Measurements from ENCODE around the gene CD248. TPM values are rescaled to one million over a fixed set of nuclear protein-coding genes. Genes with fewer than 3 reads are reported as not detected.
A peak's percentile ranks its signal among the peaks of the same experiment; 100 is the strongest.

The CD248 gene
- total RNA-seq, 1 donor from 2014 or later: 12.3 TPM

GRCh38 chr11:66268244-66268951 lies 48.4 kb downstream of the CD248 start, which contains the start of gene RAB1B:
TSS of gene RAB1B (plus strand) at chr11:66268639. CDS start at chr11:66268680, 41 bp downstream.
- Histone ChIP-seq H3K27ac (replicated peaks) (peak within 1 kb of the TSS; percentile 98), H3K4me1 (peaks cover 49% of the 10 kb centered on the region), H3K27me3 (ENCODE audit: low read depth) (no peaks in the 10 kb centered on the region), H3K9me3 (replicated peaks) (no peaks in the 10 kb centered on the region), H3K36me3 (peaks cover 38% of the 10 kb centered on the region), H3K4me3 (peak within 1 kb of the TSS; percentile 90)
- TF ChIP-seq CTCF (IDR thresholded peaks at IDR 0.05; ENCODE audit: borderline replicate concordance): no peak
- intact Hi-C loops (cut with micrococcal nuclease): no loop called here
- peak; percentile 100 for DNase-seq

GRCh38 chr11:66267379-66268243 lies 49.2 kb downstream of the CD248 start:
- intact Hi-C loops (cut with micrococcal nuclease): no loop called here
- TF ChIP-seq CTCF (IDR thresholded peaks at IDR 0.05; ENCODE audit: borderline replicate concordance): peak; percentile 46
- peaks cover 37% of the 10 kb centered on the region for H3K36me3 ChIP-seq
- peak overlapping the region; percentile 98 for H3K27ac ChIP-seq (replicated peaks)
- peak overlapping the region; percentile 90 for H3K4me3 ChIP-seq
- peaks cover 49% of the 10 kb centered on the region for H3K4me1 ChIP-seq
- H3K9me3 ChIP-seq (replicated peaks): no peaks in the 10 kb centered on the region
- H3K27me3 ChIP-seq (ENCODE audit: low read depth): no peaks in the 10 kb centered on the region
- DNase-seq: peak; percentile 93

GRCh38 chr11:66267039-66267378 lies 49.8 kb downstream of the CD248 start:
- H3K4me3 ChIP-seq: peak overlapping the region; percentile 90
- intact Hi-C loops (cut with micrococcal nuclease): no loop called here
- peaks cover 49% of the 10 kb centered on the region for H3K4me1 ChIP-seq

GRCh38 chr11:66266378-66267038 lies 50.3 kb downstream of the CD248 start:
- Histone ChIP-seq H3K9me3 (replicated peaks) (no peaks in the 10 kb centered on the region), H3K27ac (replicated peaks) (peak overlapping the region; percentile 98), H3K36me3 (peaks cover 37% of the 10 kb centered on the region), H3K4me1 (peaks cover 48% of the 10 kb centered on the region), H3K27me3 (ENCODE audit: low read depth) (no peaks in the 10 kb centered on the region), H3K4me3 (peak overlapping the region; percentile 90)
- intact Hi-C loops (cut with micrococcal nuclease): no loop called here
- no peak for DNase-seq
- TF ChIP-seq CTCF (IDR thresholded peaks at IDR 0.05; ENCODE audit: borderline replicate concordance): no peak

More at GRCh38 chr11:66267039-66267378, 49.8 kb downstream of the CD248 start:
- H3K9me3 ChIP-seq (replicated peaks): no peaks in the 10 kb centered on the region
- peak overlapping the region; percentile 98 for H3K27ac ChIP-seq (replicated peaks)
- no peaks in the 10 kb centered on the region for H3K27me3 ChIP-seq (ENCODE audit: low read depth)
- no peak for DNase-seq
- H3K36me3 ChIP-seq: peaks cover 37% of the 10 kb centered on the region
- no peak for TF ChIP-seq CTCF (IDR thresholded peaks at IDR 0.05; ENCODE audit: borderline replicate concordance)
